Measurements from ENCODE around the gene MBIP.

Gene MBIP

GRCh38 chr14:36271222-36271621 is 49.2 kb downstream of the MBIP start:
- DNase-seq: no peak
- intact Hi-C loops (cut with DNase I): no loop called here

- DNase-seq: no peak
- intact Hi-C loops (cut with DNase I): no loop called here
Measured at GRCh38 chr14:36270191-36270590, 50.2 kb downstream of the MBIP start.

- DNase-seq: no peak
- intact Hi-C loops (cut with DNase I): no loop called here
Measured at GRCh38 chr14:36268121-36268520, 52.3 kb downstream of the MBIP start.

GRCh38 chr14:36264595-36264994 is 55.8 kb downstream of the MBIP start:
- intact Hi-C loops (cut with DNase I): no loop called here
- no peak for DNase-seq

GRCh38 chr14:36264107-36264506 is 56.3 kb downstream of the MBIP start:
- intact Hi-C loops (cut with DNase I): no loop called here

GRCh38 chr14:36260970-36261640 is 59.3 kb downstream of the MBIP start:
- intact Hi-C loops (cut with DNase I): no loop called here

More at GRCh38 chr14:36264107-36264506, 56.3 kb downstream of the MBIP start:
- no peak for DNase-seq

GRCh38 chr14:36258241-36258640 is 62.2 kb downstream of the MBIP start:
- intact Hi-C loops (cut with DNase I): no loop called here
- DNase-seq: no peak

More at GRCh38 chr14:36260970-36261640, 59.3 kb downstream of the MBIP start:
- DNase-seq: no peak

- intact Hi-C loops (cut with DNase I): no loop called here
- DNase-seq: no peak
Measured at GRCh38 chr14:36256126-36256801, 64.2 kb downstream of the MBIP start.

- no peak for DNase-seq
- intact Hi-C loops (cut with DNase I): no loop called here
Measured at GRCh38 chr14:36254020-36254624, 66.3 kb downstream of the MBIP start.
